Liver (tissue), 3 donors: ENCODE data around the gene RALGPS2.

ENCODE experiments used
- ATF3 ChIP-seq: IDR thresholded peaks from 2 replicates; pipeline ENCODE4 v1.6.1; 2016; ENCODE audit warnings: antibody characterized with exemption
- CTCF ChIP-seq: fragments of 150-350 bp; IDR thresholded peaks from 2 replicates; pipeline ENCODE4 v1.5.1; 2017; ENCODE audit warnings: improper control_type of control experiment, low read depth, low read length; ENCODE audit not compliant: missing input control
- EGR1 ChIP-seq, 2 donors: IDR thresholded peaks; 2 replicates each; pipeline ENCODE4 v1.6.1; 2016 to 2018; ENCODE audit warnings: antibody characterized with exemption in 2 of 2, low read depth in 2 of 2
- MAX ChIP-seq: IDR thresholded peaks from 2 replicates; pipeline ENCODE4 v1.6.1; 2016; ENCODE audit warnings: antibody characterized with exemption
- REST ChIP-seq: IDR thresholded peaks from 2 replicates; pipeline ENCODE4 v1.6.1; 2016; ENCODE audit warnings: antibody characterized with exemption, mild to moderate bottlenecking
- SP1 ChIP-seq: IDR thresholded peaks from 2 replicates; pipeline ENCODE4 v1.6.1; 2018; ENCODE audit warnings: antibody characterized with exemption, mild to moderate bottlenecking
- TAF1 ChIP-seq: conservative IDR thresholded peaks from 2 replicates; pipeline ENCODE4 v1.6.1; 2016; ENCODE audit warnings: antibody characterized with exemption, mild to moderate bottlenecking
- donor health status: healthy.
- donor health status: healthy.

GRCh38 chr1:178821134-178821866, 96.3 kb downstream of the RALGPS2 start:
- TF ChIP-seq SP1 (no peak), CTCF (no peak), MAX (no peak), REST (no peak), TAF1 (no peak), ATF3 (no peak), EGR1 (IDR thresholded peaks at IDR 0.05; ENCODE audit: low read depth in 2 of 2) (no peak)
